ENCODE results near the gene CYB561D2.

The CYB561D2 gene

DNA sequence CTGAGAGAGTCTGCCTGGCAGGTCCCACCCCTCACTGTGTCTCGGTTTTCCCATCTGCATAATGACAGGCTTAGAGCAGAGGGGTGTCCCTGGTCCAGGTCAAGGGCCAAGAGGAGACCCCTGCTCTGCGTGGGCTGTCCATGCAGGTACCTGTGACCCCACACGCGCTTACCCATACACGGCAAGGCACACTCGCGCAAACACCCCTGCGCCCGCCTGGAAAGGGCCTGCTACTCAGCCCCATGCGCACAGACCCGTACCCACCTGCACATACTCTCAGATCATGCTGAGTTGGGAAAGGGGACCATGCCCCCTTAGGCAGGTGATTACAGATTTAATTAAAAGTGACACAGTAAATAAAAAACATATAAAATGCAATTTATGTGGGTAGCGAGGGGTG, 32.1 kb downstream of the CYB561D2 start:
- TF ChIP-seq ZFP30 (CRISPR knock-in tag; IDR thresholded peaks at IDR 0.05), result no peak
- TF ChIP-seq, protein P1, sequence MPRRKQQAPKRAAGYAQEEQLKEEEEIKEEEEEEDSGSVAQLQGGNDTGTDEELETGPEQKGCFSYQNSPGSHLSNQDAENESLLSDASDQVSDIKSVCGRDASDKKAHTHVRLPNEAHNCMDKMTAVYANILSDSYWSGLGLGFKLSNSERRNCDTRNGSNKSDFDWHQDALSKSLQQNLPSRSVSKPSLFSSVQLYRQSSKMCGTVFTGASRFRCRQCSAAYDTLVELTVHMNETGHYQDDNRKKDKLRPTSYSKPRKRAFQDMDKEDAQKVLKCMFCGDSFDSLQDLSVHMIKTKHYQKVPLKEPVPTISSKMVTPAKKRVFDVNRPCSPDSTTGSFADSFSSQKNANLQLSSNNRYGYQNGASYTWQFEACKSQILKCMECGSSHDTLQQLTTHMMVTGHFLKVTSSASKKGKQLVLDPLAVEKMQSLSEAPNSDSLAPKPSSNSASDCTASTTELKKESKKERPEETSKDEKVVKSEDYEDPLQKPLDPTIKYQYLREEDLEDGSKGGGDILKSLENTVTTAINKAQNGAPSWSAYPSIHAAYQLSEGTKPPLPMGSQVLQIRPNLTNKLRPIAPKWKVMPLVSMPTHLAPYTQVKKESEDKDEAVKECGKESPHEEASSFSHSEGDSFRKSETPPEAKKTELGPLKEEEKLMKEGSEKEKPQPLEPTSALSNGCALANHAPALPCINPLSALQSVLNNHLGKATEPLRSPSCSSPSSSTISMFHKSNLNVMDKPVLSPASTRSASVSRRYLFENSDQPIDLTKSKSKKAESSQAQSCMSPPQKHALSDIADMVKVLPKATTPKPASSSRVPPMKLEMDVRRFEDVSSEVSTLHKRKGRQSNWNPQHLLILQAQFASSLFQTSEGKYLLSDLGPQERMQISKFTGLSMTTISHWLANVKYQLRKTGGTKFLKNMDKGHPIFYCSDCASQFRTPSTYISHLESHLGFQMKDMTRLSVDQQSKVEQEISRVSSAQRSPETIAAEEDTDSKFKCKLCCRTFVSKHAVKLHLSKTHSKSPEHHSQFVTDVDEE (CRISPR knock-in tag; IDR thresholded peaks at IDR 0.05), result no peak
- TF ChIP-seq, protein P2, sequence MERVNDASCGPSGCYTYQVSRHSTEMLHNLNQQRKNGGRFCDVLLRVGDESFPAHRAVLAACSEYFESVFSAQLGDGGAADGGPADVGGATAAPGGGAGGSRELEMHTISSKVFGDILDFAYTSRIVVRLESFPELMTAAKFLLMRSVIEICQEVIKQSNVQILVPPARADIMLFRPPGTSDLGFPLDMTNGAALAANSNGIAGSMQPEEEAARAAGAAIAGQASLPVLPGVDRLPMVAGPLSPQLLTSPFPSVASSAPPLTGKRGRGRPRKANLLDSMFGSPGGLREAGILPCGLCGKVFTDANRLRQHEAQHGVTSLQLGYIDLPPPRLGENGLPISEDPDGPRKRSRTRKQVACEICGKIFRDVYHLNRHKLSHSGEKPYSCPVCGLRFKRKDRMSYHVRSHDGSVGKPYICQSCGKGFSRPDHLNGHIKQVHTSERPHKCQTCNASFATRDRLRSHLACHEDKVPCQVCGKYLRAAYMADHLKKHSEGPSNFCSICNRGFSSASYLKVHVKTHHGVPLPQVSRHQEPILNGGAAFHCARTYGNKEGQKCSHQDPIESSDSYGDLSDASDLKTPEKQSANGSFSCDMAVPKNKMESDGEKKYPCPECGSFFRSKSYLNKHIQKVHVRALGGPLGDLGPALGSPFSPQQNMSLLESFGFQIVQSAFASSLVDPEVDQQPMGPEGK (CRISPR knock-in tag; IDR thresholded peaks at IDR 0.05; ENCODE audit: borderline replicate concordance), result no peak
- no peak for ATAC-seq

DNA sequence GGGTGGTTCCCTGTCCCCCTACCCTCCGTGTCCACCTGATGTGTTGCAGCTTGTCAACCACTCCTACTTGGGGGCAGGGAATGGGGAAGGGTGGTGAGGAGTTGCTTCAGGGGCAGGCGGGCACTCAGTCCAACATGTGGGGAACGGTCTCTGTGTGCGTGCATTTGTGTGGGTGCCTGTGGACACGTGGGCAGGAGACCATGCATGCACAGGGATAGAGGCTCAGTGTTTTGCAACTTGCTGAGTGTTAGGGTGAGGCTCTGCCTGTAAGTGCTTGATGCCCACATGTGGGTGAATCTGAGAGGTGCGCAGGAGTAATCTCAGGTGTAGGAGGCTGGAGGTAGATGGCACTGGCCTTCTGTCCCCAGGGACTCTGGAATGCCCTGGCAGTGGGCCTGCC, 33.1 kb downstream of the CYB561D2 start:
- no peak for ATAC-seq
- no peak for TF ChIP-seq ZFP30 (CRISPR knock-in tag; IDR thresholded peaks at IDR 0.05)
- no peak for TF ChIP-seq TCF4 (CRISPR knock-in tag; IDR thresholded peaks at IDR 0.05; ENCODE audit: borderline replicate concordance)
- no peak for TF ChIP-seq ARNTL (CRISPR knock-in tag; IDR thresholded peaks at IDR 0.05; ENCODE audit: borderline replicate concordance, low read depth)
- TF ChIP-seq BACH2 (CRISPR knock-in tag; IDR thresholded peaks at IDR 0.05; ENCODE audit: borderline replicate concordance), result no peak
- TF ChIP-seq CSDC2 (CRISPR knock-in tag; IDR thresholded peaks at IDR 0.05), result no peak
- TF ChIP-seq PPARA (CRISPR knock-in tag; IDR thresholded peaks at IDR 0.05; ENCODE audit: borderline replicate concordance), result no peak
- TF ChIP-seq, protein P1 (CRISPR knock-in tag; IDR thresholded peaks at IDR 0.05), result no peak
- TF ChIP-seq, protein P3, sequence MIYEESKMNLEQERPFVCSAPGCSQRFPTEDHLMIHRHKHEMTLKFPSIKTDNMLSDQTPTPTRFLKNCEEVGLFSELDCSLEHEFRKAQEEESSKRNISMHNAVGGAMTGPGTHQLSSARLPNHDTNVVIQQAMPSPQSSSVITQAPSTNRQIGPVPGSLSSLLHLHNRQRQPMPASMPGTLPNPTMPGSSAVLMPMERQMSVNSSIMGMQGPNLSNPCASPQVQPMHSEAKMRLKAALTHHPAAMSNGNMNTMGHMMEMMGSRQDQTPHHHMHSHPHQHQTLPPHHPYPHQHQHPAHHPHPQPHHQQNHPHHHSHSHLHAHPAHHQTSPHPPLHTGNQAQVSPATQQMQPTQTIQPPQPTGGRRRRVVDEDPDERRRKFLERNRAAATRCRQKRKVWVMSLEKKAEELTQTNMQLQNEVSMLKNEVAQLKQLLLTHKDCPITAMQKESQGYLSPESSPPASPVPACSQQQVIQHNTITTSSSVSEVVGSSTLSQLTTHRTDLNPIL (CRISPR knock-in tag; IDR thresholded peaks at IDR 0.05; ENCODE audit: low read depth), result no peak
- no peak for TF ChIP-seq RARB (CRISPR knock-in tag; IDR thresholded peaks at IDR 0.05)
- TF ChIP-seq, protein P4, sequence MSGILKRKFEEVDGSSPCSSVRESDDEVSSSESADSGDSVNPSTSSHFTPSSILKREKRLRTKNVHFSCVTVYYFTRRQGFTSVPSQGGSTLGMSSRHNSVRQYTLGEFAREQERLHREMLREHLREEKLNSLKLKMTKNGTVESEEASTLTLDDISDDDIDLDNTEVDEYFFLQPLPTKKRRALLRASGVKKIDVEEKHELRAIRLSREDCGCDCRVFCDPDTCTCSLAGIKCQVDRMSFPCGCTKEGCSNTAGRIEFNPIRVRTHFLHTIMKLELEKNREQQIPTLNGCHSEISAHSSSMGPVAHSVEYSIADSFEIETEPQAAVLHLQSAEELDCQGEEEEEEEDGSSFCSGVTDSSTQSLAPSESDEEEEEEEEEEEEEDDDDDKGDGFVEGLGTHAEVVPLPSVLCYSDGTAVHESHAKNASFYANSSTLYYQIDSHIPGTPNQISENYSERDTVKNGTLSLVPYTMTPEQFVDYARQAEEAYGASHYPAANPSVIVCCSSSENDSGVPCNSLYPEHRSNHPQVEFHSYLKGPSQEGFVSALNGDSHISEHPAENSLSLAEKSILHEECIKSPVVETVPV (CRISPR knock-in tag; IDR thresholded peaks at IDR 0.05), result no peak
- TF ChIP-seq ZNF565 (CRISPR knock-in tag; conservative IDR thresholded peaks at IDR 0.05; ENCODE audit: low read depth), result no peak
- TF ChIP-seq SNAI2 (CRISPR knock-in tag; IDR thresholded peaks at IDR 0.05), result no peak
- TF ChIP-seq ESRRG (CRISPR knock-in tag; IDR thresholded peaks at IDR 0.05), result no peak
- TF ChIP-seq ZFP3 (CRISPR knock-in tag; IDR thresholded peaks at IDR 0.05), result no peak
- TF ChIP-seq, protein P2 (CRISPR knock-in tag; IDR thresholded peaks at IDR 0.05; ENCODE audit: borderline replicate concordance), result no peak
- no peak for TF ChIP-seq ZNF8 (CRISPR knock-in tag; IDR thresholded peaks at IDR 0.05)
- no peak for TF ChIP-seq TOX (CRISPR knock-in tag; IDR thresholded peaks at IDR 0.05; ENCODE audit: borderline replicate concordance)

DNA sequence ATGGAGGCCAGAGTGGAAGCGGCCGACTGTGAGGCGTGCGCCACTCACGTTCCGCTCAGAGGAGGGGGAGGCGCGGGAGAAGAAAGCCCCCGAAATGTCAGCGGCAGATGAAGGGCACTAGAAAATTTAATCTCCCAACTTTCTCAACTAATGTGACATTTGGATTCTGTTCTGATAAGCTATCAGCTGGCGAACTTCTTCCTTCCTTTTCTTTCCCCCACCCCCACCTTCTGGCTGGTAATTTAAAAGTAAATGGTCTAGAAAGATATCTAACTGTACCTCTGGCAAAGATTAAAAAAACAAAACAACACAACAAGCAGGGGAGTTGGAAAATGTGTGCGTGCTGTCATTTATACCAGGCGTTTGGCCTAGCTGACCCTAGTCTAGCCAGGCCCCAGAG, 35.1 kb downstream of the CYB561D2 start:
- no peak for ATAC-seq
- no peak for TF ChIP-seq ZNF8 (CRISPR knock-in tag; IDR thresholded peaks at IDR 0.05)
- no peak for TF ChIP-seq GLIS3 (CRISPR knock-in tag; IDR thresholded peaks at IDR 0.05)
- no peak for TF ChIP-seq CSDC2 (CRISPR knock-in tag; IDR thresholded peaks at IDR 0.05)
- TF ChIP-seq, protein P1 (CRISPR knock-in tag; IDR thresholded peaks at IDR 0.05), result 0 out of 2 replicates have a peak, but pooled peaks have one; percentile 36
